HepG2 (cell line): ENCODE results near the gene ARHGAP4. TPM values are rescaled to one million over a fixed set of nuclear protein-coding genes. Genes with fewer than 3 reads are reported as not detected.
A peak's percentile ranks its signal among the peaks of the same experiment; 100 is the strongest.

Source experiments
- BATF2 ChIP-seq: sonication (generic); formaldehyde crosslinking; IDR thresholded peaks from 2 replicates; pipeline ENCODE4 v1.8.0; 2022; ENCODE audit warnings: mild to moderate bottlenecking, missing genetic modification reagents, moderate library complexity
- BRF2 ChIP-seq: sonication (generic); formaldehyde crosslinking; IDR thresholded peaks from 2 replicates; pipeline ENCODE4 v1.8.1; 2022; ENCODE audit warnings: mild to moderate bottlenecking, missing genetic modification reagents
- CCAR2 ChIP-seq: fragments of 200-400 bp; formaldehyde crosslinking; optimal IDR thresholded peaks from 2 replicates; pipeline ENCODE3; 2018; ENCODE audit warnings: low read depth, mild to moderate bottlenecking, low read length, moderate library complexity
- CREM ChIP-seq, 2 experiments: sonication (generic) in 1 of 2; formaldehyde crosslinking in 1 of 2; IDR thresholded peaks; 2 replicates each; pipeline versions ENCODE4 v1.4.0 to v1.6.1; 2016 to 2020; ENCODE audit warnings: antibody characterized with exemption in 1 of 2, mild to moderate bottlenecking in 1 of 2, missing genetic modification reagents in 1 of 2
- E2F2 ChIP-seq: sonication (generic); formaldehyde crosslinking; IDR thresholded peaks from 2 replicates; pipeline ENCODE4 v1.4.0; 2020; ENCODE audit warnings: missing genetic modification reagents, borderline replicate concordance
- ELF3 ChIP-seq: IDR thresholded peaks from 2 replicates; pipeline ENCODE4 v1.6.1; 2016; ENCODE audit warnings: missing genetic modification reagents, missing compliant biosample characterization
- HOXA7 ChIP-seq: sonication (generic); formaldehyde crosslinking; IDR thresholded peaks from 2 replicates; pipeline ENCODE4 v1.8.1; 2022; ENCODE audit warnings: mild to moderate bottlenecking, missing genetic modification reagents, moderate library complexity
- IKZF4 ChIP-seq: sonication (generic); formaldehyde crosslinking; IDR thresholded peaks from 2 replicates; pipeline ENCODE4 v1.5.1; 2020; ENCODE audit warnings: borderline replicate concordance, mild to moderate bottlenecking, low read depth, missing genetic modification reagents; ENCODE audit errors: not compliant biosample characterization
- IKZF5 ChIP-seq: IDR thresholded peaks from 2 replicates; pipeline ENCODE4 v1.6.1; 2018; ENCODE audit warnings: missing genetic modification reagents, mild to moderate bottlenecking, missing compliant biosample characterization
- KLF9 ChIP-seq: IDR thresholded peaks from 2 replicates; pipeline ENCODE4 v1.6.1; 2016; ENCODE audit warnings: low read depth
- MEF2D ChIP-seq: sonication (generic); formaldehyde crosslinking; IDR thresholded peaks from 2 replicates; pipeline ENCODE4 v1.5.1; 2020; ENCODE audit warnings: mild to moderate bottlenecking, missing genetic modification reagents
- POGZ ChIP-seq: sonication (generic); formaldehyde crosslinking; IDR thresholded peaks from 2 replicates; pipeline ENCODE4 v1.4.0; 2020; ENCODE audit warnings: mild to moderate bottlenecking, missing genetic modification reagents
- ZKSCAN1 ChIP-seq: fragments of 150-350 bp; IDR thresholded peaks from 2 replicates; pipeline ENCODE4 v1.6.1; 2014; ENCODE audit warnings: low read length
- ZNF253 ChIP-seq: sonication (generic); formaldehyde crosslinking; IDR thresholded peaks from 2 replicates; pipeline ENCODE4 v1.8.0; 2022; ENCODE audit warnings: mild to moderate bottlenecking, missing genetic modification reagents, borderline replicate concordance
- ZNF317 ChIP-seq: sonication (generic); formaldehyde crosslinking; IDR thresholded peaks from 2 replicates; pipeline ENCODE4 v1.5.0; 2020; ENCODE audit warnings: mild to moderate bottlenecking, missing genetic modification reagents
- ZNF34 ChIP-seq: sonication (generic); formaldehyde crosslinking; IDR thresholded peaks from 2 replicates; pipeline ENCODE4 v1.4.0; 2020; ENCODE audit warnings: mild to moderate bottlenecking, missing genetic modification reagents, borderline replicate concordance
- ZNF484 ChIP-seq: sonication (generic); formaldehyde crosslinking; IDR thresholded peaks from 2 replicates; pipeline ENCODE4 v1.5.1; 2020; ENCODE audit warnings: mild to moderate bottlenecking, low read depth, missing genetic modification reagents, borderline replicate concordance
- ZNF773 ChIP-seq: sonication (generic); formaldehyde crosslinking; IDR thresholded peaks from 2 replicates; pipeline ENCODE4 v1.4.0; 2020; ENCODE audit warnings: missing genetic modification reagents, borderline replicate concordance
- ZNF780A ChIP-seq: sonication (generic); formaldehyde crosslinking; IDR thresholded peaks from 2 replicates; pipeline ENCODE4 v1.8.0; 2022; ENCODE audit warnings: mild to moderate bottlenecking, missing genetic modification reagents, moderate library complexity
- ZNF883 ChIP-seq: sonication (generic); formaldehyde crosslinking; IDR thresholded peaks from 2 replicates; pipeline ENCODE4 v1.5.1; 2020; ENCODE audit warnings: mild to moderate bottlenecking, missing genetic modification reagents; ENCODE audit errors: not compliant biosample characterization
- ZUFSP ChIP-seq: sonication (generic); formaldehyde crosslinking; IDR thresholded peaks from 2 replicates; pipeline ENCODE4 v1.9.0; 2021; ENCODE audit warnings: missing genetic modification reagents, mild to moderate bottlenecking, borderline replicate concordance
- polyA plus RNA-seq, 8 experiments: library from polyadenylated mRNA; depleted of rRNA in 3 of 8; stranded (reverse) in 7 of 8; unstranded in 1 of 8; fragments of >200 nt; fragmentation: Illumina TruSeq in 4 of 8; extraction: Trizol in 4 of 8; gene quantifications; 2 replicates each; pipeline versions ENCODE4 v1.2.1 to v1.2.3, GENCODE V29; 2011 to 2016; ENCODE audit warnings: low read depth in 4 of 8, missing spikeins in 1 of 8, mixed read lengths in 1 of 8; ENCODE audit not compliant: insufficient read depth in 1 of 8
- total RNA-seq, 5 experiments: library from RNA; depleted of rRNA; stranded (reverse); fragments of >200 nt; fragmentation: Illumina TruSeq; extraction: Trizol; gene quantifications; 2 replicates each; pipeline ENCODE4 v1.2.3, GENCODE V29; 2016; ENCODE audit warnings: low read depth in 1 of 5

Gene ARHGAP4
- total and polyA plus RNA-seq, 2 of the 13 experiments (the other 11 are each of a cell fraction or from before 2014, with no cell fraction given): 0.57 to 0.64 TPM

GRCh38 chrX:153875391-153876111, 50.5 kb downstream of the ARHGAP4 start (continued):
- TF ChIP-seq ZUFSP (CRISPR knock-in tag) (peak; percentile 90; the same call in 1 of the 2 replicates), CCAR2 (no peak), CREM (IDR thresholded peaks at IDR 0.05) (no peak), CREM (CRISPR knock-in tag; IDR thresholded peaks at IDR 0.05) (peak; percentile 60), ZNF883 (CRISPR knock-in tag) (peak; percentile 100), KLF9 (CRISPR knock-in tag) (peak; percentile 99), HOXA7 (peak; percentile 98), ZNF34 (peak; percentile 85; the same call in 1 of the 2 replicates), ZNF780A (CRISPR knock-in tag) (peak; percentile 99), ZNF773 (peak; percentile 100), ZNF484 (peak; percentile 97; the same call in 1 of the 2 replicates), IKZF5 (CRISPR knock-in tag) (peak; percentile 99), MEF2D (CRISPR knock-in tag) (peak; percentile 99), E2F2 (CRISPR knock-in tag) (peak; percentile 100; the same call in 1 of the 2 replicates), ZKSCAN1 (no peak), POGZ (CRISPR knock-in tag) (0 out of 2 replicates have a peak, but pooled peaks have one; percentile 45), ZNF253 (CRISPR knock-in tag) (peak; percentile 99), BRF2 (CRISPR knock-in tag) (peak; percentile 72), BATF2 (CRISPR knock-in tag) (peak; percentile 98), ELF3 (CRISPR knock-in tag) (peak; percentile 98), IKZF4 (CRISPR knock-in tag) (peak; percentile 100), ZNF317 (CRISPR knock-in tag) (peak; percentile 96)
